H1 (cell line): ENCODE results near the gene LRWD1. TPM values are rescaled to one million over a fixed set of nuclear protein-coding genes. Genes with fewer than 3 reads are reported as not detected.
"Not testable (repeated sequence)": the region's sequence is repeated elsewhere in the genome, so short reads cannot be mapped to it uniquely, and the experiment has no call there.

ENCODE experiments used
- CTCF ChIA-PET: fragments of 300-600 bp; sonication (Branson Sonifier 250); formaldehyde crosslinking; loops from one replicate; lab custom pipeline; 2021; ENCODE audit not compliant: partially characterized antibody; lab: Charles Lee
- POLR2A ChIA-PET: fragments of 300-600 bp; sonication (Branson Sonifier 250); formaldehyde crosslinking; loops from one replicate; lab custom pipeline; 2021; ENCODE audit warnings: inconsistent platforms; ENCODE audit not compliant: partially characterized antibody; lab: Charles Lee
- DNase-seq, 2 experiments: peaks; one replicate each; pipeline versions ENCODE4 v3.0.0 to v3.0.0-alpha.2; 2010 to 2022; ENCODE audit warnings: low spot score in 2 of 2, low read depth in 1 of 2, mixed read lengths in 1 of 2
- FAIRE-seq: peaks from 2 replicates; lab custom pipeline; 2011; peaks lifted over from hg19 to GRCh38; lab: Jason Lieb, UNC
- H2AFZ ChIP-seq: 2 replicates; pipeline ENCODE4 v1.8.1; 2012; ENCODE audit warnings: low read length, inconsistent platforms
- H2AK5ac ChIP-seq: 2 replicates; pipeline ENCODE4 v1.6.1; 2013; ENCODE audit warnings: low read depth, low read length
- H2BK120ac ChIP-seq: replicated peaks from 2 replicates; pipeline ENCODE3; 2013; ENCODE audit warnings: low read depth, low read length, inconsistent platforms
- H2BK12ac ChIP-seq: 2 replicates; pipeline ENCODE4 v1.6.1; 2013; ENCODE audit warnings: low read depth, low read length
- H2BK15ac ChIP-seq: 2 replicates; pipeline ENCODE4 v1.6.1; 2013; ENCODE audit warnings: low read length
- H2BK20ac ChIP-seq: 2 replicates; pipeline ENCODE4 v1.6.1; 2013; ENCODE audit warnings: low read length
- H2BK5ac ChIP-seq: 2 replicates; pipeline ENCODE4 v1.6.1; 2013; ENCODE audit warnings: low read depth, low read length
- H3K14ac ChIP-seq: 2 replicates; pipeline ENCODE4 v1.6.1; 2013; ENCODE audit warnings: inconsistent platforms; ENCODE audit not compliant: insufficient read length
- H3K18ac ChIP-seq: 2 replicates; pipeline ENCODE4 v1.6.1; 2013; ENCODE audit warnings: low read length; ENCODE audit errors: extremely low read depth
- H3K23ac ChIP-seq: 2 replicates; pipeline ENCODE4 v1.6.1; 2013; ENCODE audit warnings: inconsistent platforms; ENCODE audit not compliant: insufficient read length
- H3K23me2 ChIP-seq: 2 replicates; pipeline ENCODE4 v1.6.1; 2013; ENCODE audit warnings: low read depth, low read length
- H3K27ac ChIP-seq: 2 replicates; pipeline ENCODE4 v1.6.1; 2011; ENCODE audit warnings: low read depth, low read length, inconsistent platforms
- H3K27me3 ChIP-seq, 4 experiments: replicated peaks in 1 of 4; 1 replicate in 1 of 4; 2 replicates in 3 of 4; pipeline versions ENCODE4 v1.6.1 to v1.8.1; 2011 to 2013; ENCODE audit warnings: low read length in 3 of 4, mild to moderate bottlenecking in 3 of 4, inconsistent platforms in 2 of 4, mixed read lengths in 2 of 4, moderate library complexity in 1 of 4; ENCODE audit not compliant: control insufficient read depth in 3 of 4, insufficient read depth in 3 of 4; ENCODE audit errors: extremely low read depth in 1 of 4
- H3K36me3 ChIP-seq, 4 experiments: 2 replicates each; pipeline versions ENCODE4 v1.6.1 to v1.8.1; 2011 to 2013; ENCODE audit warnings: mild to moderate bottlenecking in 4 of 4, low read length in 3 of 4, moderate library complexity in 2 of 4, control low read depth in 1 of 4, inconsistent platforms in 1 of 4; ENCODE audit not compliant: insufficient read depth in 4 of 4, control insufficient read depth in 2 of 4
- H3K4ac ChIP-seq: replicated peaks from 2 replicates; pipeline ENCODE3; 2013; ENCODE audit warnings: low read length, low read depth, mixed read lengths, inconsistent platforms; ENCODE audit not compliant: insufficient read length
- H3K4me1 ChIP-seq, 4 experiments: replicated peaks in 1 of 4; 1 replicate in 1 of 4; 2 replicates in 3 of 4; pipeline versions ENCODE4 v1.6.1 to v1.8.1; 2011 to 2013; ENCODE audit warnings: low read length in 3 of 4, inconsistent platforms in 2 of 4, mixed read lengths in 1 of 4; ENCODE audit not compliant: insufficient read depth in 4 of 4, control insufficient read depth in 3 of 4
- H3K4me2 ChIP-seq, 2 experiments: 2 replicates each; pipeline versions ENCODE4 v1.6.1 to v1.8.1; 2011 to 2013; ENCODE audit warnings: low read depth in 2 of 2, low read length in 2 of 2, control low read depth in 1 of 2, inconsistent platforms in 1 of 2, mild to moderate bottlenecking in 1 of 2; ENCODE audit not compliant: insufficient read depth in 1 of 2
- H3K4me3 ChIP-seq, 4 experiments: fragments of 200-600, 300-600 bp in 1 of 4; sonication (generic), shearing (Covaris generic), sonication (Bioruptor Twin) in 1 of 4; 2 replicates each; pipeline versions ENCODE4 v1.5.1 to v1.8.1; 2011 to 2016; ENCODE audit warnings: low read length in 4 of 4, low read depth in 3 of 4, control low read depth in 2 of 4, inconsistent platforms in 2 of 4, mild to moderate bottlenecking in 2 of 4, mixed read lengths in 1 of 4, moderate library complexity in 1 of 4; ENCODE audit not compliant: insufficient read depth in 2 of 4; ENCODE audit errors: extremely low read depth in 1 of 4
- H3K56ac ChIP-seq: replicated peaks from 2 replicates; pipeline ENCODE3; 2013; ENCODE audit warnings: low read depth, mild to moderate bottlenecking, mixed read lengths, low read length, inconsistent platforms; ENCODE audit not compliant: insufficient read length
- H3K79me1 ChIP-seq: 2 replicates; pipeline ENCODE4 v1.6.1; 2013; ENCODE audit warnings: low read depth, low read length, control low read depth
- H3K79me2 ChIP-seq, 2 experiments: 2 replicates each; pipeline versions ENCODE4 v1.6.1 to v1.8.1; 2012 to 2013; ENCODE audit warnings: low read length in 2 of 2, mild to moderate bottlenecking in 2 of 2, inconsistent platforms in 1 of 2; ENCODE audit not compliant: insufficient read depth in 2 of 2, control insufficient read depth in 1 of 2
- H3K9ac ChIP-seq, 4 experiments: replicated peaks in 1 of 4; 1 replicate in 1 of 4; 2 replicates in 3 of 4; pipeline versions ENCODE4 v1.6.1 to v1.8.1; 2011 to 2013; ENCODE audit warnings: low read depth in 3 of 4, low read length in 3 of 4, control low read depth in 2 of 4, mild to moderate bottlenecking in 2 of 4, moderate library complexity in 2 of 4, inconsistent platforms in 1 of 4; ENCODE audit errors: extremely low read depth in 1 of 4
- H3K9me3 ChIP-seq, 2 experiments: 2 replicates each; pipeline versions ENCODE4 v1.6.1 to v1.8.1; 2012 to 2013; ENCODE audit warnings: mild to moderate bottlenecking in 2 of 2, moderate library complexity in 2 of 2, control low read depth in 1 of 2, inconsistent platforms in 1 of 2, low read depth in 1 of 2, low read length in 1 of 2, mixed read lengths in 1 of 2; ENCODE audit not compliant: insufficient read depth in 2 of 2
- H4K20me1 ChIP-seq, 2 experiments: replicated peaks in 1 of 2; 2 replicates each; pipeline versions ENCODE3 to v1.8.1; 2011 to 2013; ENCODE audit warnings: inconsistent platforms in 2 of 2, low read length in 2 of 2, mild to moderate bottlenecking in 1 of 2; ENCODE audit not compliant: insufficient read depth in 2 of 2, control insufficient read depth in 1 of 2
- H4K5ac ChIP-seq: 2 replicates; pipeline ENCODE4 v1.6.1; 2013; ENCODE audit warnings: low read length, low read depth, mixed read lengths, inconsistent platforms; ENCODE audit not compliant: insufficient read length
- H4K8ac ChIP-seq: 2 replicates; pipeline ENCODE4 v1.8.0; 2013; ENCODE audit warnings: mild to moderate bottlenecking, moderate library complexity, low read length, inconsistent platforms; ENCODE audit not compliant: insufficient read depth; ENCODE audit errors: extremely low read depth
- H4K91ac ChIP-seq: replicated peaks from 2 replicates; pipeline ENCODE3; 2013; ENCODE audit warnings: low read length, mixed read lengths, inconsistent platforms; ENCODE audit not compliant: insufficient read length
- WGBS, 2 experiments: shearing (Covaris generic) in 1 of 2; methylation state at CpG; one replicate each; pipeline versions ENCODE4 v1.1.6 to v1.1.7; 2013 to 2015; ENCODE audit warnings: low lambda C conversion rate in 2 of 2, mixed read lengths in 2 of 2, inconsistent platforms in 1 of 2, low coverage in 1 of 2, missing lambda C conversion rate in 1 of 2; ENCODE audit not compliant: insufficient replicate concordance in 2 of 2, insufficient coverage in 1 of 2, insufficient read length in 1 of 2; ENCODE audit errors: extremely low coverage in 1 of 2, missing lambda C conversion rate in 1 of 2; 5-methylcytosine and 5-hydroxymethylcytosine counted together
- polyA plus RNA-seq, 7 experiments: library from polyadenylated mRNA; depleted of rRNA in 3 of 7; stranded (reverse) in 5 of 7; unstranded in 2 of 7; fragments of >200 nt in 5 of 7; fragments of 200-250 nt in 2 of 7; gene quantifications; 1 replicate in 5 of 7; 2 replicates in 1 of 7; 4 replicates in 1 of 7; pipeline versions ENCODE4 v1.2.1 to v1.2.3, GENCODE V29; 2011 to 2013; ENCODE audit warnings: missing spikeins in 2 of 7, mixed read lengths in 2 of 7
- total RNA-seq: library from RNA; stranded (reverse); fragmentation: NEBNext Ultra II Directional; extraction: Animal tissue kit (Norgen Biotek cat#: 25700); gene quantifications from 2 replicates; pipeline ENCODE4 v1.2.1, GENCODE V29; 2021

Gene LRWD1
- total and polyA plus RNA-seq, 2 of the 8 experiments (the other 6 are each of a cell fraction or from before 2014, with no cell fraction given) = 23.4 to 26.8 TPM

- POLR2A ChIA-PET, H3K27me3 ChIP-seq, H2BK12ac ChIP-seq, H3K9ac ChIP-seq, H4K20me1 ChIP-seq, H3K4me3 ChIP-seq, H2AFZ ChIP-seq, H4K5ac ChIP-seq, H4K8ac ChIP-seq, H3K36me3 ChIP-seq, H3K4ac ChIP-seq, H3K27ac ChIP-seq, H3K79me1 ChIP-seq, H2BK15ac ChIP-seq, H2BK20ac ChIP-seq, CTCF ChIA-PET, H3K23me2 ChIP-seq, H2BK120ac ChIP-seq, H3K4me2 ChIP-seq, H3K23ac ChIP-seq, H3K18ac ChIP-seq, H2BK5ac ChIP-seq, H3K56ac ChIP-seq, H3K14ac ChIP-seq, H3K4me1 ChIP-seq, FAIRE-seq, DNase-seq, H3K79me2 ChIP-seq, H3K9me3 ChIP-seq, H4K91ac ChIP-seq, H2AK5ac ChIP-seq: not testable (repeated sequence)
- WGBS, 2 experiments = no CpG with 5 or more reads among the region's 15 CpGs
Measured at GRCh38 chr7:102494026-102494425, 29.2 kb downstream of the LRWD1 start.

DNA sequence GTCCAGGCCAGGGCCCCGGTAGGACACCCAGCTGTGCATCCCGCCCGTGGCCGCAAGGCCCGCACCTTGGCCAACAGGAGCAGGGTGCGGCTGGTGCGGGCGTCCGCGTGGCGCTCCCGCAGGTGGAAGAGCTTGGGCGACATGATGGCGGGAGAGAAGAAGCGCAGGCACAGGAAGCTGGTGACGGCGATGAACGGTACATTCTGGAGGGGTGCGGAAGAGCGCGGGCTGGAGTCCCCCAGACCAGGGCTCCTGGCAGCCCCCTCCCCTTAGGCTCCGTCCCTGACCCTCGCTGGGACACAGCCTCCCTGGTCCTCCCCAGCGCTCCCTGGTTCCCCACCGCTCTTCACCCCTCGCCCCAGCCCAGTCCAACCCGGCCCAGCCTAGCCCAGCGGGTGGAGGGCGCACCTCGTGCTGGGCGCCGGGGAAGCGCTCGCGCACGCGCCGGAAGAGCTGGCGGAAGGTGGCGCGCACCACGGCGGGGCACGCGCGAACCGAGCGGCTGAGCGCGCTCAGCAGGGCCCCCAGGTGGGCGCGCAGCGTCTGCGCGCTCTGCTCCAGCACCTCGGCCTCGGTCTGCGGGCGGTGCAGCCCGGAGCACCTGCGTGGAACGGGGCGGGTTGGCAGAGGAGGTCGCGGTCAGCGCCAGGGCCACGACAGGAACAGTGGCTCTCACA, 29.8 kb downstream of the LRWD1 start:
- H3K27me3 ChIP-seq, H3K36me3 ChIP-seq, H3K79me1 ChIP-seq, H3K4me3 ChIP-seq, H3K4me2 ChIP-seq, DNase-seq, H2BK12ac ChIP-seq, H2AFZ ChIP-seq, H4K8ac ChIP-seq, H2BK15ac ChIP-seq, POLR2A ChIA-PET, H3K79me2 ChIP-seq, H3K14ac ChIP-seq, FAIRE-seq, H4K20me1 ChIP-seq, H3K9ac ChIP-seq, H3K27ac ChIP-seq, H4K5ac ChIP-seq, H2BK120ac ChIP-seq, H3K9me3 ChIP-seq, H3K4me1 ChIP-seq, H3K56ac ChIP-seq, H2AK5ac ChIP-seq, H3K4ac ChIP-seq, H3K23ac ChIP-seq, CTCF ChIA-PET, H4K91ac ChIP-seq, H3K23me2 ChIP-seq, H2BK20ac ChIP-seq, H2BK5ac ChIP-seq, H3K18ac ChIP-seq: not testable (repeated sequence)
- no CpG with 5 or more reads among the region's 67 CpGs for WGBS, 2 experiments
